SU-DHL-6 (cell line): Measurements from ENCODE around the gene ENO2.

Experiments
- CTCF ChIP-seq: fragments of 200-600 bp; sonication (generic); IDR thresholded peaks from one replicate; pipeline ENCODE4 v1.5.1; 2017; ENCODE audit warnings: antibody characterized with exemption, mild to moderate bottlenecking, low read length, moderate library complexity; ENCODE audit not compliant: insufficient read depth, poor library complexity, severe bottlenecking
- EZH2phosphoT487 ChIP-seq: fragments of 200-600 bp; sonication (generic), shearing (Covaris generic); conservative IDR thresholded peaks from 2 replicates; pipeline ENCODE4 v1.6.1; 2018; ENCODE audit warnings: mild to moderate bottlenecking, antibody characterized with exemption, low read length, moderate library complexity, mixed read lengths

- TF ChIP-seq CTCF (no peak), EZH2phosphoT487 (no peak)
These were observed 19.7 kb downstream of the ENO2 start for GRCh38 chr12:6934110-6934509.
